ENCODE measurements around the gene MT1F. TPM values are rescaled to one million over a fixed set of nuclear protein-coding genes. Genes with fewer than 3 reads are reported as not detected.
A peak's percentile ranks its signal among the peaks of the same experiment; 100 is the strongest.

Gene MT1F
- polyA plus RNA-seq, 1 donor (not counting 4 experiments of a cell fraction or from before 2014, with no cell fraction given), result 2.3 TPM

DNA sequence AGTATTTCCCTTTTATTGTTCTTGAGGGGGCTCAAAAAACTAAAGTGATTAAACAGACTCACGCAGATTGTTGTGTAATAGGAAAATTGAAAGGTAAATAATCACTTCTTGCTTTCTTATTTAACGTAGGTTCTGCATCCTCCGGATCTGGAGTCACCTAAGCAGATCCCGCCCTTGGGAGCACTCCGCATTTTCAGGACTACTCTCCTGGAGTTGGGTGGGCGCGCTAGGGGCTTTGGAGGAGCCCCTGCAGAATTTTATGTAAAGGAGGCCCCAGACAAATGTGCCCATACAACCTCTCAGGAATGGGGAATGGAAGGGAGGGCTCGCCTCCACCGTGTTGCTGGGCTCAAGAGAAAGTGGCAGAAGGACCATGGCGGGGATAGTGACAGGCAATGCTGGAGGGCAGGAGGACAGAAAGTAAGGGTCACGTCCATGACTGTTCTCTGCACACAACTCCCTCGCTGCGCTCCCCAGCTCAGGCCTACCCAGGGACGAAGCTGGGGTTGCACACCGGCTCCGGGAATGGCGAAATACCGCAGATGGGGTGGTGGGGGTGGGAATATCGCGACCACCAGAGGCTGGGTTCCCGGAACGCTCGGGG is 41.0 kb upstream of the MT1F start:
- peak overlapping the region in 1 of 3 experiments; percentile 71 for H3K4me3 ChIP-seq (ENCODE audit: control insufficient read depth in 2 of 3, extremely low read depth in 1 of 3, insufficient read depth in 2 of 3, low read depth in 1 of 3, low read length in 3 of 3)
- H4K20me1 ChIP-seq (ENCODE audit: control insufficient read depth, extremely low read depth, insufficient read depth, low read length), result no peaks in the 10 kb centered on the region
- DNase-seq (ENCODE audit: low read depth, low spot score), result no peak
- no peaks in the 10 kb centered on the region for H3K79me2 ChIP-seq (ENCODE audit: control insufficient read depth, insufficient read depth, low read length)
- peaks cover 40% of the 10 kb centered on the region for H3K4me1 ChIP-seq (ENCODE audit: control insufficient read depth, extremely low read depth, insufficient read depth, low read length)
- no peaks in the 10 kb centered on the region for H3K9me3 ChIP-seq (ENCODE audit: control insufficient read depth, low read depth, low read length)
- dilution Hi-C loops (cut with MboI; ENCODE audit: extremely low pct_ligation_motif_present, low sequenced_read_pairs), result no loop called here
- no peak overlapping the region for H3K27ac ChIP-seq (ENCODE audit: control insufficient read depth, insufficient read depth, low read length)
- peak overlapping the region; percentile 26 for H2AFZ ChIP-seq (ENCODE audit: control insufficient read depth, low read length)
- H3K9ac ChIP-seq (ENCODE audit: control insufficient read depth, extremely low read depth, insufficient read depth, low read length), result no peak overlapping the region
- H3K9me1 ChIP-seq (ENCODE audit: control insufficient read depth, extremely low read depth, insufficient read depth, low read length), result no peaks in the 10 kb centered on the region
- H3K4me2 ChIP-seq (ENCODE audit: control insufficient read depth, extremely low read depth, insufficient read depth, low read depth, low read length), result peak overlapping the region; percentile 90
- no peaks in the 10 kb centered on the region for H3K27me3 ChIP-seq (ENCODE audit: control insufficient read depth, extremely low read depth, insufficient read depth, low read length)
- no peaks in the 10 kb centered on the region for H3K36me3 ChIP-seq (ENCODE audit: control insufficient read depth in 2 of 2, extremely low read depth in 1 of 2, insufficient read depth in 2 of 2, low read length in 2 of 2)
- TF ChIP-seq, protein P1, sequence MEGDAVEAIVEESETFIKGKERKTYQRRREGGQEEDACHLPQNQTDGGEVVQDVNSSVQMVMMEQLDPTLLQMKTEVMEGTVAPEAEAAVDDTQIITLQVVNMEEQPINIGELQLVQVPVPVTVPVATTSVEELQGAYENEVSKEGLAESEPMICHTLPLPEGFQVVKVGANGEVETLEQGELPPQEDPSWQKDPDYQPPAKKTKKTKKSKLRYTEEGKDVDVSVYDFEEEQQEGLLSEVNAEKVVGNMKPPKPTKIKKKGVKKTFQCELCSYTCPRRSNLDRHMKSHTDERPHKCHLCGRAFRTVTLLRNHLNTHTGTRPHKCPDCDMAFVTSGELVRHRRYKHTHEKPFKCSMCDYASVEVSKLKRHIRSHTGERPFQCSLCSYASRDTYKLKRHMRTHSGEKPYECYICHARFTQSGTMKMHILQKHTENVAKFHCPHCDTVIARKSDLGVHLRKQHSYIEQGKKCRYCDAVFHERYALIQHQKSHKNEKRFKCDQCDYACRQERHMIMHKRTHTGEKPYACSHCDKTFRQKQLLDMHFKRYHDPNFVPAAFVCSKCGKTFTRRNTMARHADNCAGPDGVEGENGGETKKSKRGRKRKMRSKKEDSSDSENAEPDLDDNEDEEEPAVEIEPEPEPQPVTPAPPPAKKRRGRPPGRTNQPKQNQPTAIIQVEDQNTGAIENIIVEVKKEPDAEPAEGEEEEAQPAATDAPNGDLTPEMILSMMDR (optimal IDR thresholded peaks at IDR 0.05 in 1 of 3, IDR thresholded peaks at IDR 0.05 in 1 of 3, conservative IDR thresholded peaks at IDR 0.05 in 1 of 3; ENCODE audit: extremely low read depth in 1 of 3, insufficient read depth in 2 of 3, low read length in 3 of 3), result no peak
- no peak for TF ChIP-seq EZH2 (IDR thresholded peaks at IDR 0.05; ENCODE audit: low read length)
- no peak for FAIRE-seq

DNA sequence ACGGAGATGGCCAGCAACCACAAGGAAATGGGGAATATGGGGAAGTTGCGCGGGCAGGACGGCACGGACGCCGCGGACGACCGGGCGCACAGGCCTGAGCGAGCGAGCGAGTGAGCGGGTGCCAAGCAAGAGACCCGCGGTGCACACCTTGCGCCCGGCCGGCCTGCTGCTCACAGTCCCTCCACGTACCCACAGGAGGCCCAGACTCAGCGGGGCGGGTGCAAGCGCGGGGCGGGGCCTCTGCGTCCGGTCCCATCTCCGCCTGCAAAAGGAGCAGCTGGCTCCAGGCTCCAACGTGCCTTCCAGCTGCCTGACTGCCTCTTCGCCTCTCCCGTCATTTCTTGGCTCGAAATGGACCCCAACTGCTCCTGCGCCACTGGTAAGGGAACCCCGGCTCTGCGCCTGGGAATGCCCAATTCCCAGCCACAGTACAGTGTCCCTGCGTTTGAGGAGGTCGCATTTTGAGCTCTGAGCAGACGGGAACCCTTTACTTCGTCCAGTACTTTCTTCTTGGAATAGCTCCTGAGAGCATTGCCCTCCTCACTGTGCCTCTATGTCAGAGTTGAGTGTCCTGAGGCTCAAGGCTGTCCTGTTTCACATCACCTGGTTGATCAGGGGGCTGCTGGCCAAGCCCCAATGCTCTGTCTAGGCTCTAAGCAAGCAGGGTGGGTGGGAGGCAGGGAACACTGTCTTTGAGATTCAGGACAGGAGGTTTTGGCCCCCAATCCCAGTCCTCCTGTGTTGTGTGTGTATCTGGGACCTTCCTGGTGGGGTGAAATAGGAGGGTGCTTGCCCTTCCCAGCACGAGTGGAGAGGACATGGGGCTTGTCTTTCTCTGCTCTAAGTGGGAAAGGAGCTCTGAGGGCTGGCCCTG is 40.3 kb upstream of the MT1F start:
- Histone ChIP-seq H3K27ac (ENCODE audit: control insufficient read depth, insufficient read depth, low read length) (peak overlapping the region; percentile 14), H3K79me2 (ENCODE audit: control insufficient read depth, insufficient read depth, low read length) (no peaks in the 10 kb centered on the region), H3K4me1 (ENCODE audit: control insufficient read depth, extremely low read depth, insufficient read depth, low read length) (peaks cover 36% of the 10 kb centered on the region), H3K9ac (ENCODE audit: control insufficient read depth, extremely low read depth, insufficient read depth, low read length) (peak overlapping the region; percentile 44), H3K4me2 (ENCODE audit: control insufficient read depth, extremely low read depth, insufficient read depth, low read depth, low read length) (peak overlapping the region; percentile 90), H3K9me3 (ENCODE audit: control insufficient read depth, low read depth, low read length) (no peaks in the 10 kb centered on the region), H3K27me3 (ENCODE audit: control insufficient read depth, extremely low read depth, insufficient read depth, low read length) (no peaks in the 10 kb centered on the region), H2AFZ (ENCODE audit: control insufficient read depth, low read length) (peak overlapping the region; percentile 87), H3K9me1 (ENCODE audit: control insufficient read depth, extremely low read depth, insufficient read depth, low read length) (no peaks in the 10 kb centered on the region), H3K36me3 (ENCODE audit: control insufficient read depth in 2 of 2, extremely low read depth in 1 of 2, insufficient read depth in 2 of 2, low read length in 2 of 2) (no peaks in the 10 kb centered on the region), H4K20me1 (ENCODE audit: control insufficient read depth, extremely low read depth, insufficient read depth, low read length) (no peaks in the 10 kb centered on the region), H3K4me3 (ENCODE audit: control insufficient read depth in 2 of 3, extremely low read depth in 1 of 3, insufficient read depth in 2 of 3, low read depth in 1 of 3, low read length in 3 of 3) (peak overlapping the region; percentile 30 to 71 (median 48))
- DNase-seq (ENCODE audit: low read depth, low spot score) (no peak), FAIRE-seq (no peak)
- TF ChIP-seq, protein P1 (optimal IDR thresholded peaks at IDR 0.05 in 1 of 3, IDR thresholded peaks at IDR 0.05 in 1 of 3, conservative IDR thresholded peaks at IDR 0.05 in 1 of 3; ENCODE audit: extremely low read depth in 1 of 3, insufficient read depth in 2 of 3, low read length in 3 of 3), result no peak
- no peak for TF ChIP-seq EZH2 (IDR thresholded peaks at IDR 0.05; ENCODE audit: low read length)
- dilution Hi-C loops (cut with MboI; ENCODE audit: extremely low pct_ligation_motif_present, low sequenced_read_pairs), result no loop called here
